ENCODE measurements around the gene ENTPD1.

GRCh38 chr10:95860166-95860940, 104.4 kb downstream of the ENTPD1 start:
- no peak for TF ChIP-seq CTCF (IDR thresholded peaks at IDR 0.05)
- TF ChIP-seq ZFX (IDR thresholded peaks at IDR 0.05; ENCODE audit: borderline replicate concordance): no peak
